ENCODE measurements around the gene LIPE. TPM values are rescaled to one million over a fixed set of nuclear protein-coding genes. Genes with fewer than 3 reads are reported as not detected.

Gene LIPE
- total RNA-seq, 1 experiment from 2014 or later: 17.1 TPM

- BruUV-seq (replicated peaks): no TSS peak
- no peak for TF ChIP-seq CTCF (IDR thresholded peaks at IDR 0.05; ENCODE audit: unreplicated experiment)
- peaks cover 17% of the 10 kb centered on the region for H3K36me3 Mint-ChIP-seq (ENCODE audit: insufficient read depth, unreplicated experiment)
- CTCF ChIA-PET: no interaction called here
- peaks cover 17% of the 10 kb centered on the region for H3K27me3 Mint-ChIP-seq (ENCODE audit: unreplicated experiment)
- DNase-seq: no peak
- no peaks in the 10 kb centered on the region for H3K9me3 Mint-ChIP-seq (ENCODE audit: low read depth, unreplicated experiment)
- H3K27ac Mint-ChIP-seq (ENCODE audit: unreplicated experiment): no peak overlapping the region
- H3K4me1 Mint-ChIP-seq (ENCODE audit: low read depth, unreplicated experiment): no peaks in the 10 kb centered on the region
- intact Hi-C loops (cut with micrococcal nuclease; ENCODE audit: unreplicated experiment): no loop called here
- no peak overlapping the region for H3K4me3 Mint-ChIP-seq (ENCODE audit: low read depth, unreplicated experiment)
These were observed 52.3 kb downstream of the LIPE start for GRCh38 chr19:42374826-42375376.

GRCh38 chr19:42370626-42371175, 56.5 kb downstream of the LIPE start:
- BruUV-seq (replicated peaks): no TSS peak
- H3K4me3 Mint-ChIP-seq (ENCODE audit: low read depth, unreplicated experiment): no peak overlapping the region
- H3K27ac Mint-ChIP-seq (ENCODE audit: unreplicated experiment): no peak overlapping the region
- H3K36me3 Mint-ChIP-seq (ENCODE audit: insufficient read depth, unreplicated experiment): peaks cover 17% of the 10 kb centered on the region
- CTCF ChIA-PET: interaction anchor here (0.6 kb wide), 1 partner anchor 173 kb away, joined by 6 read pairs; no protein-coding TSS in a partner anchor
- peaks cover 3% of the 10 kb centered on the region for H3K9me3 Mint-ChIP-seq (ENCODE audit: low read depth, unreplicated experiment)
- no peak for TF ChIP-seq CTCF (IDR thresholded peaks at IDR 0.05; ENCODE audit: unreplicated experiment)
- intact Hi-C loops (cut with micrococcal nuclease; ENCODE audit: unreplicated experiment): no loop called here
- no peaks in the 10 kb centered on the region for H3K4me1 Mint-ChIP-seq (ENCODE audit: low read depth, unreplicated experiment)
- no peaks in the 10 kb centered on the region for H3K27me3 Mint-ChIP-seq (ENCODE audit: unreplicated experiment)
- DNase-seq: no peak

DNA sequence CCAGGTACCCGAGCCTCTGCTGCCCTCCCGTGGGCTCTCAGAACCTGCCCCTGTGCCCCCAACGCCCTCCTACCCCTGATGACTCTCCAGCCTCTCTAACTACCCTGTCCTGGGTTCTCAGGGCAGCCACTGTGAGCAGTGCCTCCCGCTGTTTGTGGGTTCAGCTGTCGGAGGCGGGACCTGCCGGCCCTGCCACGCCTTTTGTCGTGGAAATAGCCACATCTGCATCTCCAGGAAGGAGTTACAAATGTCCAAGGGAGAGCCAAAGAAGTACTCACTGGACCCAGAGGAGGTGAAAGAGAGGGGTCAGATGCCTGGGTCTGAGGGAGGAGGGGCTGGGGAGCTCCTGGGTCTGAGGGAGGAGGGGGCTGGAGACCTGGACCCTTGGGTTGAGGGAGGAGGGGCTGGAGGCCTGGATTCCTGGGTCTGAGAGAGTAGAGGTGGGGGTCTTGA, 57.1 kb downstream of the LIPE start:
- Mint-ChIP-seq H3K27me3 (ENCODE audit: unreplicated experiment) (no peaks in the 10 kb centered on the region), H3K4me3 (ENCODE audit: low read depth, unreplicated experiment) (no peak overlapping the region), H3K4me1 (ENCODE audit: low read depth, unreplicated experiment) (no peaks in the 10 kb centered on the region), H3K36me3 (ENCODE audit: insufficient read depth, unreplicated experiment) (peaks cover 17% of the 10 kb centered on the region), H3K27ac (ENCODE audit: unreplicated experiment) (no peak overlapping the region), H3K9me3 (ENCODE audit: low read depth, unreplicated experiment) (peaks cover 3% of the 10 kb centered on the region)
- TF ChIP-seq CTCF (IDR thresholded peaks at IDR 0.05; ENCODE audit: unreplicated experiment): no peak
- intact Hi-C loops (cut with micrococcal nuclease; ENCODE audit: unreplicated experiment): no loop called here
- CTCF ChIA-PET: no interaction called here
- BruUV-seq (replicated peaks): no TSS peak
- DNase-seq: no peak

GRCh38 chr19:42369433-42370067, 57.6 kb downstream of the LIPE start:
- no peak for DNase-seq
- BruUV-seq (replicated peaks): no TSS peak
- H3K27me3 Mint-ChIP-seq (ENCODE audit: unreplicated experiment): no peaks in the 10 kb centered on the region
- intact Hi-C loops (cut with micrococcal nuclease; ENCODE audit: unreplicated experiment): no loop called here
- H3K9me3 Mint-ChIP-seq (ENCODE audit: low read depth, unreplicated experiment): peaks cover 3% of the 10 kb centered on the region
- H3K27ac Mint-ChIP-seq (ENCODE audit: unreplicated experiment): no peak overlapping the region
- H3K36me3 Mint-ChIP-seq (ENCODE audit: insufficient read depth, unreplicated experiment): peaks cover 17% of the 10 kb centered on the region
- CTCF ChIA-PET: no interaction called here
- H3K4me3 Mint-ChIP-seq (ENCODE audit: low read depth, unreplicated experiment): no peak overlapping the region
- H3K4me1 Mint-ChIP-seq (ENCODE audit: low read depth, unreplicated experiment): no peaks in the 10 kb centered on the region
- no peak for TF ChIP-seq CTCF (IDR thresholded peaks at IDR 0.05; ENCODE audit: unreplicated experiment)
